22Rv1 (cell line): ENCODE measurements around the gene ENHO.

Experiments
- H3K27ac ChIP-seq: fragments of 450-650 bp; 2 replicates; pipeline ENCODE4 v1.5.1; 2017
- ZFX ChIP-seq: fragments of 450-650 bp; IDR thresholded peaks from 2 replicates; pipeline ENCODE4 v1.6.1; 2017; ENCODE audit warnings: antibody characterized with exemption, borderline replicate concordance
- TF ChIP-seq, protein P1 (sequence below): fragments of 450-650 bp; IDR thresholded peaks from 2 replicates; pipeline ENCODE4 v1.5.1; 2017; ENCODE audit warnings: mild to moderate bottlenecking

Gene ENHO

DNA sequence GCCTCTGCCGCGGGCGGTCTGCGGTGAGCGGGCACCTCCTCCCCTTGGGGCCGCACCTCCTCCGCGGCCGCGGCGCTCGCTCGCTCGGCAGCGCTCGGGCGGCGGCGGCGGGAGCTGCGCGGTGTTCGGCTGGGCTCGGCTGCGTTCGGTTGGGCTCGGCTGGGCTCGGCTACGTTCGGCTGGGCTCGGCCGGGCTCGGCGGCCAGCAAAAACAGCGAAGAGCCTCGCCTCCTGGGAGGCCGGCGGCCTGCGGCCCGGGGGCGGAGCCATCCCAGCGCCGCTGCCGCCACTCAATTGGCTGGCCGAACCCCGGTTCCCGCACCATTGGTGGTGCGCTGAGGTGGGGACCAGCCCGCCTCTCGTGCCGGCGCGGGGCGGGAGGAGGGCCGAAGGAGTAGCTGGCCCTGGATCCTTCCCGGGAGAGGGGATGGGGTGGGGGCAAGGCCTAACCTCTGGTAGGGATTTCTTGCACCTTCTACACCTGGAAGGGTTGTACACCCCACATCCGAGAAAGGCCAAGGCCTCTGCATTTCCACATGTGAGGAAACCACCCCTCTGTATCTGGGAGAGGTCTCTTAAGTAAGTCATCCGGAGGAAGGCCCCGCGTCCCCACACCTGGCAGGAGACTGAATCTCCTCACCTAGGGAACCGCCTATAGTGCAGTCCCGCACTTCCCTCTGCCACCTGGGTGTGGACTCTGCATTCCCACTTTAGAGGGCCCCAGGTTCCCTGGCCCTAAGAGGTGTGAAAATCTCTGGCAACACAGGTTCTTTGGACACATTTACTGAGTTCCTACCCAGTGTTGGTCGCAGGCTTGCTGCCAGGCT, at the start of gene ENHO:
ENHO (minus strand) TSS at position 20 of the 827 bp plus-strand sequence. CDS start 1,295 bp downstream, outside the sequence.
- no peak for TF ChIP-seq ZFX
- TF ChIP-seq, protein P1, sequence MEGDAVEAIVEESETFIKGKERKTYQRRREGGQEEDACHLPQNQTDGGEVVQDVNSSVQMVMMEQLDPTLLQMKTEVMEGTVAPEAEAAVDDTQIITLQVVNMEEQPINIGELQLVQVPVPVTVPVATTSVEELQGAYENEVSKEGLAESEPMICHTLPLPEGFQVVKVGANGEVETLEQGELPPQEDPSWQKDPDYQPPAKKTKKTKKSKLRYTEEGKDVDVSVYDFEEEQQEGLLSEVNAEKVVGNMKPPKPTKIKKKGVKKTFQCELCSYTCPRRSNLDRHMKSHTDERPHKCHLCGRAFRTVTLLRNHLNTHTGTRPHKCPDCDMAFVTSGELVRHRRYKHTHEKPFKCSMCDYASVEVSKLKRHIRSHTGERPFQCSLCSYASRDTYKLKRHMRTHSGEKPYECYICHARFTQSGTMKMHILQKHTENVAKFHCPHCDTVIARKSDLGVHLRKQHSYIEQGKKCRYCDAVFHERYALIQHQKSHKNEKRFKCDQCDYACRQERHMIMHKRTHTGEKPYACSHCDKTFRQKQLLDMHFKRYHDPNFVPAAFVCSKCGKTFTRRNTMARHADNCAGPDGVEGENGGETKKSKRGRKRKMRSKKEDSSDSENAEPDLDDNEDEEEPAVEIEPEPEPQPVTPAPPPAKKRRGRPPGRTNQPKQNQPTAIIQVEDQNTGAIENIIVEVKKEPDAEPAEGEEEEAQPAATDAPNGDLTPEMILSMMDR: peak; percentile 6; the same call in 1 of the 2 replicates
- H3K27ac ChIP-seq: 0 out of 2 replicates have a peak within 1 kb of the TSS, but pooled peaks have one; percentile 22

DNA sequence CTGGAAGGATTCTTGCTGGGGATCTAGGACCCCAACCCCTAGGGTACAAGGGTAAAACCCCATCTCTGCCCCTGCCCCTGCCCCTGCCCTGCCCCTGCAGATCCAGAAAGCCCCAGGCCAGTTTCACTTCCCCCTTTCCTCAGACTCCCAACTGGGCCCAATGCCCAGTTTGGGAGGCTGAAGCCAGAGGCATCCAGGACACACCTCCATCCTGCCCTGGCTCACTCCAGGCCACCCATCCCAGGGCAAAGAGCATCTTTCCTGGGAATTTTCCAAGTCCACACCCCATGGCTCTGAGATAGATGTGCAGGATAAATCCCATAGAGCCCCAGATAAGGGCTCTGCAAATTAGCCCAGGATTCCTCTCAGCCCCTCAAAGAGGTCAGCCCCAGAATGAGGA, 49.3 kb upstream of the ENHO start:
- H3K27ac ChIP-seq: no peak overlapping the region

DNA sequence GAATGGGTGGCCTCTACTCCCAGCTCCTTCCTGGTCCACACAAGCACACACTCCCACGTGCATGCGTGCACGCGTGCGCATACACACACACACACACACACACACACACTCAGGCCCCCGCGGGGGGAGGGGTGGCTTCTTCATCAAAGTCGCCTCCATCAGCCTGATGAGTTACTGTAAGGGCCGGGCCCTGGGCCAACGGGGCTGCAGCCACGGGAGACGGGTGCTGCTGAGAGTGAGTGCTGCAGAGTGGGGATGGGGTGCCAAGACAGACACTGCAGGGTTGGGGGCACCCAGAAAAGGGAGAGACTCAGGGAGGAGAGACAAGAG, 48.7 kb upstream of the ENHO start:
- no peak overlapping the region for H3K27ac ChIP-seq
- no peak for TF ChIP-seq ZFX
- TF ChIP-seq, protein P1: no peak

More for the DNA sequence above, 49.3 kb upstream of the ENHO start:
- TF ChIP-seq ZFX: no peak
- TF ChIP-seq, protein P1: no peak

DNA sequence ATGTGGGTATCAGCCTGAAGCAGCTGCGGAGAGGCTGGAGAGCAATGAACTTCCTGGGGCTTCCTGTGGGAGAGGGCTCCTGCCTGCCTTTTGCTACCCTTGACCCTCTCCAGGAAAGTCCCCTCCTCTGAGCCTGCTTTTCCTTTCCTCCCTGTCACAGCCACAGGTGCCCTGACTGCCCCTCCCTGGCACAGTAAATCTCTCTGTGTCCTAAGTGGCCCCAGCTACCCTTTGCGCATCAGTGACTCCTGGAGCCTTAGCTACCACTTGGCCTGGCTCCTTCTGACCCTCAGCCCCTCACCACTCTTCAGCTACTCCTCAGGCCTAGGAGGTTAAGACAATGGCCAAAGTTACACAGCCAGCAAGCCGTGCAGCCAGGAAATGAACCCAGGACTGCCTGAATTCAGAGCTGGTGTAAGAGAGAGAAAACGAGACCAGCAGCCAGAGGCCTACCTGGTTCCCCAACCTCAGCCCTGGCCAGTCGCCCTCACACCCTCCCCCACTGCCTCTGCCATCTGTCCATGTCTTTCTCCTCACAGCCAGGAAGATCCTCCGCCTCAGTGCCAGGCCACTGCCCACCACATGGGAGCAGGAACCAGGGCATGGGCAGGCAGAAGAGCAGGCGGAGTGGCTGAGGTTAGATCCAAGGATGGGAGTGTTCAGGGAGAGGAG, 48.2 kb upstream of the ENHO start:
- TF ChIP-seq, protein P1: no peak
- TF ChIP-seq ZFX: no peak
- no peak overlapping the region for H3K27ac ChIP-seq

DNA sequence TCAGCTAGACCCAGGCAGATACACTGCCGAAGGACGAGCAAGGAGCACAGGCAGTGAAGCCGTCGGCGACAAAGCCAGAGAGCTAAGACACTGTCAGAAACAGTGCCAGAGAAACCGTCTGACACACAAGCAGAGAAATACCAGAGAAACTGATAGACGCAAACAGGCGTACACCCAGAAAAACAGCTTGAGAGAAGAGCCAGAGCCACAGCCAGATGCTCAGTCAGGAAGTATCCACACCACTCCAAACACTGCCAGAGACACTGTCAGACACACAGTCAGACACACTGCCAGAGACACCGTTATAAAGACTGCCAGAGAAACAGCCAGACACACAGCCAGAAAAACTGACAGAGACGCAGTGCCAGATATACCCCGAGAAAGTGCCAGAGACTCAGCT, 47.6 kb upstream of the ENHO start:
- H3K27ac ChIP-seq: no peak overlapping the region
- no peak for TF ChIP-seq ZFX
- TF ChIP-seq, protein P1: no peak

DNA sequence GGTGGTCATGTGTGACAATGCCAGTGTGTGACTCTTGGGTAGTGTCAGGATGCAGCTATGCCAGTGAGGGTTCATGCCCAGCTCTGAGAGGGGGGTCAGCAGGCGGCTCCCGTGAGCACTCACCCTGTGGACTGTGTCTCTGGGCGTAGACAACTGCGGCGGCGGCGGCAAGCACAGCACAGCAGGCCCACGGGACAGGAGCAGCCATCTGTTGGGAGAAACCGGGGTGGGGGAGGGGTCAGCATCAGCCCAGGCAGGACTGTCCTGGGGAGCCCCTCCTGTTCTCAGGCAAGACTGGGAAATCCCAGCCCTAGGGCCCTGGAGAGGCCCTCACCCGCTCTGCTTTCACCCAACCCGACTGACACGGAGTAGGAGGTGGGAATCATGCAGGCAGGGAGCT, 46.0 kb upstream of the ENHO start:
- no peak for TF ChIP-seq ZFX
- TF ChIP-seq, protein P1: no peak
- no peak overlapping the region for H3K27ac ChIP-seq

DNA sequence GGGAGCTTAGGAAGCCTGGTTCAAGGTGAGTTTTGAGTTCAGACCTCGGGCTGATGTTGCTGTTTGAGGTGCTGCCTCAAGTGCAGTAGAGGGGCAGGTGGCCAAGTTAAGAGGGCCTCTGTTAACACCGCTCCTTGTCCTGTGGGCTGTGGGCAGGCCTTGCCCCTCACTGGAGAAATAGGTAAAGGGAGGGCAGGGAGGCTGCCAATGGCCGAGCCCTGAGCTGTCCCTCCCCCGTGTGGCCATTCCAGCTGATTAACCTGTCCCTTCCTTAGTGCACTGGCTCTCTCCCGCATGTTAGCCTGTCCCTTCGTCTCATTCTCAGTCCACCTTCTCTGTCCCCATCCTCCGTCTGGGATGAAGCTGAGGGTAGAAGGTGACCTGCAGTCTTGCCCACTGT, 45.3 kb upstream of the ENHO start:
- H3K27ac ChIP-seq: no peak overlapping the region
- TF ChIP-seq ZFX: no peak
- TF ChIP-seq, protein P1: no peak
